Cardiac fibroblast (primary cell): Measurements from ENCODE around the gene CHD5.

Source experiments
- DNase-seq, 2 donors: peaks; one replicate each; pipeline versions ENCODE4 v3.0.0 to v3.0.0-alpha.2; 2010; ENCODE audit warnings: low read depth in 2 of 2
- H3K4me3 ChIP-seq, 2 donors: replicated peaks in 1 of 2; 1 replicate in 1 of 2; 2 replicates in 1 of 2; pipeline ENCODE4 v1.5.1; 2011; ENCODE audit warnings: low read depth in 2 of 2, low read length in 2 of 2, mild to moderate bottlenecking in 2 of 2, moderate library complexity in 1 of 2
- TF ChIP-seq, protein P1 (sequence below): IDR thresholded peaks from one replicate; pipeline ENCODE4 v1.5.1; 2011; ENCODE audit warnings: low read depth, mild to moderate bottlenecking, low read length, inconsistent platforms

The CHD5 gene

DNA sequence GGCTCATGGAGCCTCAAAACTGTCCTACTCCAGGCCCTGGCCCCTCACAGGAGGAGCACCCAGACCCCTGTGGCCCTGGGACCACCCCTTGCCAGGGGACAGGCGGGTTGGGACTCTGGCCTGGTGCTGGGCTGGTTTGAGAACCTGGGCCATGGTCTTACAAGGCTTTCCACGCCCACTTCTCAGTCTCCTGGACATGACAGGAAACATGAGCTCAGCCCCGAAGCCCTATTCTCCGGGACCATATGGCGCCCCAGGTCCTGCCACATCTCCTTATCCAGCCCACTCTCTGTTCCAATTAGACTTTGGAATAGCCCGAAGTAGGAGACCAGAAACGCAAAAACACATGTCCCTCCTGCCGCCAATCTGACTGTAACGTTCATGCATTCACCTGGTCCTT is 86.5 kb downstream of the CHD5 start:
- TF ChIP-seq, protein P1, sequence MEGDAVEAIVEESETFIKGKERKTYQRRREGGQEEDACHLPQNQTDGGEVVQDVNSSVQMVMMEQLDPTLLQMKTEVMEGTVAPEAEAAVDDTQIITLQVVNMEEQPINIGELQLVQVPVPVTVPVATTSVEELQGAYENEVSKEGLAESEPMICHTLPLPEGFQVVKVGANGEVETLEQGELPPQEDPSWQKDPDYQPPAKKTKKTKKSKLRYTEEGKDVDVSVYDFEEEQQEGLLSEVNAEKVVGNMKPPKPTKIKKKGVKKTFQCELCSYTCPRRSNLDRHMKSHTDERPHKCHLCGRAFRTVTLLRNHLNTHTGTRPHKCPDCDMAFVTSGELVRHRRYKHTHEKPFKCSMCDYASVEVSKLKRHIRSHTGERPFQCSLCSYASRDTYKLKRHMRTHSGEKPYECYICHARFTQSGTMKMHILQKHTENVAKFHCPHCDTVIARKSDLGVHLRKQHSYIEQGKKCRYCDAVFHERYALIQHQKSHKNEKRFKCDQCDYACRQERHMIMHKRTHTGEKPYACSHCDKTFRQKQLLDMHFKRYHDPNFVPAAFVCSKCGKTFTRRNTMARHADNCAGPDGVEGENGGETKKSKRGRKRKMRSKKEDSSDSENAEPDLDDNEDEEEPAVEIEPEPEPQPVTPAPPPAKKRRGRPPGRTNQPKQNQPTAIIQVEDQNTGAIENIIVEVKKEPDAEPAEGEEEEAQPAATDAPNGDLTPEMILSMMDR = no peak
- no peak overlapping the region for H3K4me3 ChIP-seq
- DNase-seq = no peak

DNA sequence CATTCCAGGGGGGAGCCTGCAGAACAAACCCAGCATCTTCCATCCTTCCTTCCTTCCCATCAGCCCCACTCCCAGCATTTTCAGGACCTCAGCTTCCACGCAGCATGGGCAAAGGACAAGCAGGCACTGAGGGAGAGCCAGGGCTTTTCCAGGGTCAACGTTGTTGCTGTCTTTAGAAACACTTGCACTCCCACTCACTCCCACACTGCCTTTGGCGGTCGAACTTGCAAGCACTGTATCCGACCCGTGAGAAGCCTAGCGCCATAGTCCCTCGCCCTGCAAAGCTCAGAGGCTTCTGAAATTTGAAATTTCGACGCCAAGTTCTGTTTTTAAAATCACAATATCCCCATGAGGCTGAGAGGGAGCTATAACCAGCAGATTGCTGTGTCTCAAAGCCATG is 87.0 kb downstream of the CHD5 start:
- TF ChIP-seq, protein P1 = no peak
- no peak overlapping the region for H3K4me3 ChIP-seq
- no peak for DNase-seq

DNA sequence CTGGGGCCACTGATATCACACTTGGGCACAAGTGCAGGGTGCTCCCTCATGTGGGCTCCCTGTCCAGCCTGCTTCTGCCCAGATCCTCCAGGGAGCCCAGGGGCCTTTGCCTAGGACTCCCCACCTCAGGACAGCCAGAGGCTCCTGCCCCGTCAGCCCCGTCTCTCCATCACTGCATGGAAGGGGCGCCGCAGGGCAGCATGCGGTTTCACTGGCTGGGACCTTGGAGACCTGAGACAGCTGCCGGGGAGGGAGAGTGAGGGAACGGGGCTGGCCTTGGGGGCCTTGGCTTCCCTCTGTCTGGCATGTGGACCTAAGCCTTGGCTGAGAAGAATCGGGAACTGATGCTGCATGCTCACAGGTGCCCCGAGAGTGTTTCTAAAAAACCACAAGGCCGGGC is 87.9 kb downstream of the CHD5 start:
- DNase-seq = no peak
- no peak overlapping the region for H3K4me3 ChIP-seq
- TF ChIP-seq, protein P1 = no peak

DNA sequence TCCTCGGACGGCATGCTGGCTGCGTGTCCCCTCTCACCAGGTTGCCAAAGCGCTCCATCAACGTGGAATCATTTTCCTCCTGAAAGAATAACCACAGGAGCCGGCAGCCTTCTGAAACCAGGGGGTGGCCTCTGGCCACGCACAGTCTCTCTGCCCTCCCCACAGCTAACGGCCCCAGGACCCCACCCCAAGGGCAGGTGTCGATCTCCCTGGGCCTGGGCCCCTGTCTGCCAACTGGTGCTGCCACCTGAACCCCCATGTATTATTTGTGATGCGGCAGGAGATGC is 88.4 kb downstream of the CHD5 start:
- H3K4me3 ChIP-seq = no peak overlapping the region
- DNase-seq = no peak
- TF ChIP-seq, protein P1 = no peak

DNA sequence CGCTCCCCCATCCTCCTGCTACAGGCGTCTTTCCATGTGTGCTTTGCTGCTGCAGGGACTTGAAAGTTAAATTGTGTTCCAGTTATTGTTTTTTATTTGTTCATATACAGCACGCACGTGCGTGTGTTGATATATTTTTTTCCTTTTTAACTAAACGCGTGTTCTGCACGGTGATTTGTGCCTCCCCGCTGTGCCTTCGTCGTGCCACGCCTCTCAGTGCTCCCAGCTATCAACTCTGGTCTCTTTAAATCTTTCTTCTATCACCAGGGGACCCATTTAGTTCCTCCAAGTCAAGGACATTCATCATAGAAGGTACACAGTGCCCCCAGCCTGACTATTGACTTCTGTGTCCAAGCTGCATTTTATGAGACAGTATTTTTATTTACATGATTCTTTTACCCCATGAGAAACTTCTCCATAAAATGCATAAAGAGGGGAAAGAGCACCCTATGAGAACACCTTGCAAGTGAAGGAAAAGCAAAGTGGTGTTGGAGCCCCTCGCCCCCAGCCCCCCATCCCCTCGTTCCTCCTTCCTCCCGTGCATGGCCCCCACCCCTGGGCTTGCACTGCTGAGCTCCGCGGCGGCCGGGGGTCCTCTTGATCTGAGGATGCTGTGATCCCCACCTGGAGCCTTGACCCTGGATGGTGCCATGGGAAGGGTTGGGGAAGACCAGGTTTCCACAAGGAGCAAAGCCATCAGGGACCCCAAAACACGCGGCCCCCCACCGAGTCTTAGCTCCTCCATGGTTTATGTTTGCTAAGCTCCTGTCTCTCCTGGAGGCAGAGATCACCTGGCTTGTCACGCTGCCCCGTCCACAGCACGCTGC is 88.9 kb downstream of the CHD5 start:
- TF ChIP-seq, protein P1 = no peak
- no peak for DNase-seq
- H3K4me3 ChIP-seq = no peak overlapping the region

DNA sequence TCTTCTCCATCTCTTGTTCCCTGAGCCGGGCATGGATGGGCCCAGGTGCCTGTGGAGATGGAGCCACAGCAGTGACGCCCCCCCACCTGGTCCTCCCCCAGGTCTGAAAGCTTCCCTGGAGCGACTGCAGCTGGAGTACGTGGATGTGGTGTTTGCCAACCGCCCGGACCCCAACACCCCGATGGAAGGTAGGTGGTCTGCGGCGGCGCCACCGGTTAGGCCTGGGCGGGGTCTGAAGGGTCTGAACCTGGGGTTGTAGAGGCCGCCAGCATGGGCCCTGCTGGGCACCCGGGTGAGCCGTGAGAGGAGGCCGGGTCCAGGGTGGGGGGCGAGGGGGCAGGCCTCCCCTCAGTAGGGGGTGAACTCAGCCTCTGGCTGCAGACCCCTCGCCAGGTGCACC is 89.8 kb downstream of the CHD5 start:
- no peak overlapping the region for H3K4me3 ChIP-seq
- no peak for DNase-seq
- TF ChIP-seq, protein P1 = no peak

DNA sequence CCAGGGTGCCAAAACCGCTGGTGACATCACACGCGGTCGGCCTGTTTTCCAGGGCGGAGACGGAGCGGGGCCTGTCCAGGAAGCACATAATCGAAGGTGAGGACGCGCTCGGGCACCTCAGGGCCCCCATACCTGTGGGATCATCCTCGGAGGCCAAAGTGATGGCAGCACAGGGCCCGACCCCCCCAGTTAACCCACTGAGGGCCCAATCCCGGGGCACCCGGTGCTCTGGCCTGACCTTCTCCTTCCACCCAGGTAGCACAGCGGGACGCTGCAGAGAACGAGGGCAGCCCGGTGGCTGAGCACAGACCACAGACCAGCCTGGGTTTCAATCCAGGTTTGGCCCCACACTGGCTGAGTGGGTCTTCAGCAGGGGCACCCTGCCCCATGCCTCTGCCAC is 91.2 kb downstream of the CHD5 start:
- TF ChIP-seq, protein P1 = no peak
- no peak for DNase-seq

More for the DNA sequence above, 91.2 kb downstream of the CHD5 start:
- no peak overlapping the region for H3K4me3 ChIP-seq
